ENCODE measurements around the gene ZNF723. TPM values are rescaled to one million over a fixed set of nuclear protein-coding genes. Genes with fewer than 3 reads are reported as not detected.
"Not testable (repeated sequence)": the region's sequence is repeated elsewhere in the genome, so short reads cannot be mapped to it uniquely, and the experiment has no call there.

ZNF723 gene
- not detected in 2 replicates for total RNA-seq

DNA sequence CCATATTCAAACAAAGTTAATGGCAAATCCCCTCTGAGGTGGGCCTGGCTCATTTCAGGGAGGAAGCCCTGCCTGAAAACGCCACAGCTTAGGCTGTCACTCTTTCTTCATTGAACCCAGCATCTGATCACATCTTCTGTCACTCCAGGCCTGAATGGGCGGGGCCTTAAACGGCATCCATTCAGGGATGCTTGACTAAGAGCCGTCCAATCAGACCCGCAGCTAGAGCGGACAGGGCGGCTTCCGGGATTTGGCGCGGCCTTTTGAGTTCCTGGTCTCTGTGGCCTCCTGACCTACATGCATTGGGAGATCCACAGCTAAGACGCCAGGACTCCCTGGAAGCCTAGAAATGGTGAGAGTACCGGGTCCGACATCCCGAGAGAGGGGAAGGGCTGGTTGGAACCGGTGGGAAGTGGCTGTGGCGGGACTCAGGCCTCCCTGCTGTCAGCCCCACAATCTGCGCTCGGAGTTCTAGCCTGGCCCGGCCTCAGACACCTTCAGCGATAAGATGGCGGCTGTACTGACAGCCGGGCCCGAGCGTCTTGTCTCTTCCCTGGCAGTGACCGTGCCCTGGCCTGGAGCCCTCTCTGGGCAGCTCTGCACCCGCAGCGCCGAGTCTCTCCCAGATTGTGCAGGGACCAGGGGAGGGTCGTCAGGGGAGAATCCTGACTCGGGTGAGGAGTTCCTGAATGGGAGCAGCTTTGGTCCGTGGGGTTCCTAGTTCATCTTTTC, at the start of gene ZNF723:
ZNF723 (plus strand) TSS at position 261 of the 732 bp plus-strand sequence; CDS start at position 350, 89 bp downstream.
- Mint-ChIP-seq H3K4me1 (no peaks in the 10 kb centered on the region), H3K27me3 (no peaks in the 10 kb centered on the region), H3K36me3 (ENCODE audit: low read depth) (no peaks in the 10 kb centered on the region), H3K9me3 (peaks cover 22% of the 10 kb centered on the region), H3K4me3 (no peak within 1 kb of the TSS), H3K27ac (no peak within 1 kb of the TSS)
- TF ChIP-seq, protein P1, sequence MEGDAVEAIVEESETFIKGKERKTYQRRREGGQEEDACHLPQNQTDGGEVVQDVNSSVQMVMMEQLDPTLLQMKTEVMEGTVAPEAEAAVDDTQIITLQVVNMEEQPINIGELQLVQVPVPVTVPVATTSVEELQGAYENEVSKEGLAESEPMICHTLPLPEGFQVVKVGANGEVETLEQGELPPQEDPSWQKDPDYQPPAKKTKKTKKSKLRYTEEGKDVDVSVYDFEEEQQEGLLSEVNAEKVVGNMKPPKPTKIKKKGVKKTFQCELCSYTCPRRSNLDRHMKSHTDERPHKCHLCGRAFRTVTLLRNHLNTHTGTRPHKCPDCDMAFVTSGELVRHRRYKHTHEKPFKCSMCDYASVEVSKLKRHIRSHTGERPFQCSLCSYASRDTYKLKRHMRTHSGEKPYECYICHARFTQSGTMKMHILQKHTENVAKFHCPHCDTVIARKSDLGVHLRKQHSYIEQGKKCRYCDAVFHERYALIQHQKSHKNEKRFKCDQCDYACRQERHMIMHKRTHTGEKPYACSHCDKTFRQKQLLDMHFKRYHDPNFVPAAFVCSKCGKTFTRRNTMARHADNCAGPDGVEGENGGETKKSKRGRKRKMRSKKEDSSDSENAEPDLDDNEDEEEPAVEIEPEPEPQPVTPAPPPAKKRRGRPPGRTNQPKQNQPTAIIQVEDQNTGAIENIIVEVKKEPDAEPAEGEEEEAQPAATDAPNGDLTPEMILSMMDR (IDR thresholded peaks at IDR 0.05): no peak
- POLR2A ChIA-PET: no interaction called here
- ATAC-seq (ENCODE audit: low read depth): no peak
- intact Hi-C loops (cut with micrococcal nuclease): no loop called here
- no peak for DNase-seq
- CTCF ChIA-PET: no interaction called here

DNA sequence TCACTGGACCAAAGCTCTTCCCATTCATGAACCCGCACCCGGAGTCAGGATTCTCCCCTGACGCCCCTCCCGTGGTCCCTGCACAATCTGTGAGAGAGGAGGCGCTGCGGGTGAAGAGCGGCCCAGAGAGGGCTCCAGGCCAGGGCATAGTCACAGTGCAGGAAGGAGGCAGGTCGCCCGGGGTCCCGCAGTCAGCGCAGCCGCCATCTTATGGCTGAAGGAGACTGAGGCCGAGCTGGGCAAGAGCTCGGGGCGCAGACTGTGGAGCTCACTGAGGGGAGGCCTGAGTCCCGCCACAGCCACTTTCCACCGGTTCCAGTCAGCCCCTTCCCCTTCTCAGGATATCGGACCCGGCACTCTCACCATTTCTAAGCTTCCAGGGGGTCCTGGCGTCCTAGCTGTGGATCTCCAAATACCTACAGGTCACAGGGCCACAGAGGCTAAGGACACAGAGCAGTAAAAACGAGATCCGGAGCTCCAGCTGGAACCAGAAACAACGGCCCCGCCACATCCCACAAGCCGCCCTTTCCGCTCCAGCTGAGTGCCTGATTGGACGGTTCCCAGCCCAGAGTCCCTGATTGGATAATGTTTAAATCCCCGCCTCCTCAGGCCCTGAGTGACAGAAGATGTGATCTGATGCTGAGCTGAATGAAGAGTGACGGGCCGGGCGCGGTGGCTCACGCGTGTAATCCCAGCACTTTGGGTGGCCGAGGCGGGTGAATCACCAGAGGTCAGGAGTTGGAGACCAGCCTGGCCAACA, 48.3 kb upstream of the ZNF723 start, which contains the start of gene ZNF99:
ZNF99 (minus strand) TSS at position 501 of the 760 bp plus-strand sequence; CDS start at position 366, 135 bp downstream.
- no peaks in the 10 kb centered on the region for H3K36me3 Mint-ChIP-seq (ENCODE audit: low read depth)
- DNase-seq: no peak
- peak; percentile 40 for ATAC-seq (ENCODE audit: low read depth)

GRCh38 chr19:22792863-22793262, 39.2 kb upstream of the ZNF723 start:
- H3K9me3 Mint-ChIP-seq: peaks cover 28% of the 10 kb centered on the region

More for the DNA sequence above, 48.3 kb upstream of the ZNF723 start, which contains the start of gene ZNF99:
- no peaks in the 10 kb centered on the region for H3K4me1 Mint-ChIP-seq
- peak within 1 kb of the TSS; percentile 64 for H3K4me3 Mint-ChIP-seq
- no peak within 1 kb of the TSS for H3K27ac Mint-ChIP-seq
- POLR2A ChIA-PET: no interaction called here
- H3K9me3 Mint-ChIP-seq: peaks cover 7% of the 10 kb centered on the region
- intact Hi-C loops (cut with micrococcal nuclease): no loop called here
- TF ChIP-seq, protein P1 (IDR thresholded peaks at IDR 0.05): no peak
- CTCF ChIA-PET: no interaction called here
- no peaks in the 10 kb centered on the region for H3K27me3 Mint-ChIP-seq

GRCh38 chr19:22797040-22797439, 35.1 kb upstream of the ZNF723 start:
- Mint-ChIP-seq H3K4me1 (no peaks in the 10 kb centered on the region), H3K9me3 (peaks cover 25% of the 10 kb centered on the region), H3K27me3 (no peaks in the 10 kb centered on the region), H3K36me3 (ENCODE audit: low read depth) (no peaks in the 10 kb centered on the region), H3K27ac (no peak overlapping the region), H3K4me3 (no peak overlapping the region)
- TF ChIP-seq, protein P1 (IDR thresholded peaks at IDR 0.05): no peak
- no peak for DNase-seq
- ChIA-PET POLR2A (no interaction called here), CTCF (no interaction called here)
- intact Hi-C loops (cut with micrococcal nuclease): no loop called here
- ATAC-seq (ENCODE audit: low read depth): no peak

More at GRCh38 chr19:22792863-22793262, 39.2 kb upstream of the ZNF723 start:
- POLR2A ChIA-PET; H3K27ac Mint-ChIP-seq; H3K4me3 Mint-ChIP-seq; DNase-seq; H3K27me3 Mint-ChIP-seq; ATAC-seq (ENCODE audit: low read depth); H3K36me3 Mint-ChIP-seq (ENCODE audit: low read depth); H3K4me1 Mint-ChIP-seq; CTCF ChIA-PET; intact Hi-C loops (cut with micrococcal nuclease): not testable (repeated sequence)

DNA sequence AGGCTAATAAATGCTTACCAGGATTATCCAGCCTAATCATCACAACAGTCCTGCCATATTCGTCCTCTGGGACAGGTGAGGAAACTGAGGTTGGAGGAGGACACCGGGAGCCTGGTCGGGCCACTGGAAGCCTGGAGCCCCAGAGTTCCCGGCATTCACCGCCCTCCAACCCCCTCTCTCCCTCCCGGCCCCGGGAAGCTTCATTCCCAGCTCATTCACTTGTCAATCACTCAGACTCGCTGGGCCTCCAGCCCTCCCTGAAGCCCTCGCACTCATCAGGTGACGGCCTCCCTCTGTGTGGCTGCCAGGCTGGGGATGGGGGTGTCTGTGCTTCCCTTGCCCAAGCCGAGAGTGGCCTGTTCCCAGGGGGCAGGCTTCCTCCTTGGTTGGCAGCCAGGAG, 25.7 kb upstream of the ZNF723 start:
- CTCF ChIA-PET: no interaction called here
- no peak overlapping the region for H3K4me3 Mint-ChIP-seq
- intact Hi-C loops (cut with micrococcal nuclease): no loop called here

More for the DNA sequence above, 25.7 kb upstream of the ZNF723 start:
- Mint-ChIP-seq H3K27me3 (no peaks in the 10 kb centered on the region), H3K4me1 (no peaks in the 10 kb centered on the region), H3K27ac (no peak overlapping the region), H3K9me3 (peaks cover 14% of the 10 kb centered on the region), H3K36me3 (ENCODE audit: low read depth) (no peaks in the 10 kb centered on the region)
- ATAC-seq (ENCODE audit: low read depth): no peak
- no peak for DNase-seq
- POLR2A ChIA-PET: no interaction called here
- TF ChIP-seq, protein P1 (IDR thresholded peaks at IDR 0.05): no peak

All from activated B cell treated with CpG ODN at 0.5 μM for 24 hours (primary cell).